Measurements from ENCODE around the gene PLCB1.
A peak's percentile ranks its signal among the peaks of the same experiment; 100 is the strongest.

The PLCB1 gene

DNA sequence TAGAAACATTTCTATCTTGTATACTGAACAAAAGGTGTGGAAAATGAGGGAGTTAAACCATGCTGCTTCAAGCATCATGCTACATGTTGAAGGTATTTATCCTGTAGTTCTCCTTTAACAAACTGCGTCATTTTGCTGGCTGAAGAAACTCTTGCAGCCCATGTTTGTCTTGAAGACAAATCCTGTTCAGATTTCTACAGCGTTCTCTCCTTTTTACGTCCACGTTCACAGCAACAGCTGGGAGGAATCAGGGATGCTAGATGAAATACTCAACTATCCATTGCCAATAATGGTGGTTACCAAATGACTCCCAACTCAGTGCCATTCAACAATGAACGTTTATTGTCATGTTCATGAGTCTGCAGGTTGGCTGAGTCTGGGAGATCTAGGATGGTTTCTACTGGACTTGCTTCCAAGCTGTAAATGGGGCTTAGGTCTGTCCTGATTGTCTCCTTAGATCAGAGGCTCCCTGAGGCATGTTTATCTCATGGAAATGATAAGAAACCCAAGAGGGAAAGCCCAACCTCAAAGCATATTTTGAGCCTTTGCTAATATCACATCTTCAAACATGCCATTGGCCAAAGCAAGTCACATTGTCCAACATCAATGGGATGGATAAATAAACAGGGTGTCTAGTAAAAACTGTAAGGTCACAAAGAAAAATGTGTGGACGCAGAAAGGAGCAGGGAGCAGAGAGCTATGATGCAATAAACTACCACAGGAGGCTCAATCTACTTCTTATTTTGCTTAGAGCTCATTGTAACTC, 2.7 kb upstream of the PLCB1 start:
- DNase-seq, result no peak

DNA sequence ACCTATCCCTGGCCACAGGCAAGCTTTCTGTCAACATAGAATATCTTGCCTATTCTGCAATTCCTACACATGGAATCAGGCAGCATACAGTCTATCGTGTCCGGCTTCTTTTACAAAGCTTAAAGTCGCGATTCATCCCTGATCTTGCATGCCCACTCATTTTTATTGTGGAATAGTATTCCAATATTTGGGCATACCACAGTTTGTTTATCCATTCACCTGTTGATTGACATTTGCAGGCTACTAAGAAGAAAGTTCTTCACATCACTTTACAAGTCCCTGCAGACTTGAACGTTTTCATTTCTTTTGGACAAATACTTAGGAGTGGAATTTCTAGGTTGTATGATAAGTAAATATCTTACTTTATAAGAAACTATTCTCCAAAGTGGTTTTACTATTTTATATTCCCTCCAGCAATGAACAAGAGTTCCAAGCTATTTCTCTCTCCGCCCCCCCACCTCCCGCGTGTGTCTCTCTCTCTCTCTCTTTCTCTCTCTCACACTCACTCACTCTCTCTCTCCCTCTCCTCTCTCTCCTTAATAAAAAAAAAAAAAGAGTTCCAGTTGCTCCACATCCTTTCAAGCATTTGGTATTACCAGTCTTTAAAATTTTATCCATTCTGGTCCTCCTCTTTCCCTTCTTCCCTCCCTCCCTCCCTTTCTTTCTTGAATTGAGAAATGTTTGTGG, 1.1 kb upstream of the PLCB1 start:
- DNase-seq, result no peak

DNA sequence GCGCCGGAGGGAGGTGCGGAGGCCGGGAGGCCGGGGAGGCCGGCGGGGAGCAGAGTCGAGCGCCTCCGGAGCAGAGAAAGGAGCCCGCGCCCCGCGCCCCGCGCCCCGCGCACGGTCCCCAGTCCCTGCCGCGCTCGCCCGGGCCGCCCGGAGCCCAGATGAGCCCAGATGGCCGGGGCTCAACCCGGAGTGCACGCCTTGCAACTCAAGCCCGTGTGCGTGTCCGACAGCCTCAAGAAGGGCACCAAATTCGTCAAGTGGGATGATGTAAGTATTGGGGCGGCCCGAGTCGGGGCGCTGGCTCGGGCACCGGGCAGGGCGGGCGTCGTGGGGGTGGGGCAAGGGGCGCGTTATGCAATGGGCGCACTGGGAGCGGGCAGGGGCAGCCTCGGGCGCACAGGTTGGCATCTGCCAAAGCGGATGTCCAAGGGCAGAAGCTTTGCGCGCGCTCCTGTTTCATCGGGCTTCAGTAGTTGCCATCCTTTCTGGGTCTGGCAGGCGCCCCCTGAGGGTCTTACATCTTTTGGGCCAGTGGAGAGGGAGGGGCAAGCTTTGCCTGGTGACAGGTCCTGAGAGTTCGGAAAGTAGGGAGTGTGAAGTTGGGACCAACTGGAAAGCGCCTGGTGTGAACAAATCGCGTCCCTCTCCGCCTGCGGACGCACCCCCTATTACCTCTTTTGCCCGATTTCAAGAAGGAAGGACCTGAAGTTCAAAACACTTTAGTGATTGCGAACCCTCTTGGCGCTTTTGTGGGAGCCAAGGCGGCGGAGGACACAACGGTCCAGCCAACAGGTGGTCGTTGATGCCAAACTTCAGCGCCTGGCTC, 631 bp downstream of the PLCB1 start:
- DNase-seq, result peak; percentile 21

DNA sequence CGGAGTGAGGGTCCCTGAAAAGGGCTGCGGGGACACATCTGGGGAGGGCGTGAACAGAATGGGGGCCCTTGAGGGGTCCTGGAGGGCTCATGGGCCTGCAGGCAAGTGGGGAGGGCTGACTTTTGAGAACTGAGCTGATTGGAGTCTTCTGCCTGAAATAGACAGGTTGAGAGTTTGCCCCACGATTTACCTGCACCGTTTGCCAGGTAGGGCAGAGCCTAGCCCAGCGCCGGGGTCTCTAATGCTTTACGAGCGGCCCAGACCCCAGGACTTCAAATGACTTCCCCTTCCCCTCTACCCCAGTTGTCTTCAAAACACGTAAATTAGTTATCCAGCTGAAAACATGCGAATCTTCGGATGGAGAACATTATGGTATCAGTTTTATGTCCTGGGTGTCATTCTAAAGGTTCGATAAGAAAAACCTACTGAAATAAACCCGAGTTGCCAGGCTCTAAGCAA, 1.3 kb downstream of the PLCB1 start:
- DNase-seq, result no peak

DNA sequence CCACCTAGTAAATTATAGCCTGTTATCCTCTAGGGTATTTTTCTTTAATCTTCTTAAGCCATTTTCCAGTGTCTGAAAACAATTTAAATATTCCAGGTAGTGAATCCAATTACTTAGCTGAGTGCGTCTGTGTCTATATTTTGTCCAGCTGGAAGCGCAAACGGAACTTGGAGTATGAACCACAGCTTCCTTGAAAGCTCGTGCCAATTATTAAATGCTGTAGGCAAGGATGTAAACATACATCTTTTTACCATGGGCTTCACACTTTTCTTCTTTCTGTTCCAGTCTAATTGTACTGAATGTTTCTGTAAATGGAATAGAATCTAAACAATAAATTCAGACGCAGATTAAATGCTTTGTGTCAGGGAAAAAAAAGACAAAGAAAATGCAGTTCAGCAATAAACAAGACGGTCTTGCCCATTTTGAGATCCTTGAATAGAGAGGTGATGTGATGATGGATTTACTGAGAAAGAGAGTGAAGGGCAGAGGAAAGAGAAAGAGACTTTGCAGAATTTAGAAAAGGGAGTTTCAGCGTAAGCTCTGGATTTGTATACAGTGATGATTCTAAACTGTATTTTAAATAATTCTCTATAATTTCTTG, 1.9 kb downstream of the PLCB1 start:
- peak; percentile 23 for DNase-seq

DNA sequence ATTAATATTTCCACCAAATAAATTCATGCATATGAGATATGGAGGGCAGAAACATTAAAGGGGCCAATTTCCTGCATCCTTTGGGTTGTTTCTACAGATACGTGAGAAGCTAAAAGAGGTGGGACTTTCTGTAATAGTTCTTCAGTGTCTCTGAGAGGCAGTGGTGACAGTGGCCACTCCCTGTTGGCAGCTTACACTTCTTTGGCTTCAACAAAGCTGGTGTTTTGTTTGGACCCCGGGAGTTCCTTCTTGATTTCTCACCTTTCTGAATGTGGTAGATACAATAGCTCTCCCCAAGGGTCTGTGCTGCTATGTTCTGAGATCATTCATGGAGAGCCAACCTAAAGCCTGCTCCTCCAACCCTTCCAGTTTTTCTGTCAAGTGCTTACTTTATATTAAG, 7.8 kb downstream of the PLCB1 start:
- no peak for DNase-seq

DNA sequence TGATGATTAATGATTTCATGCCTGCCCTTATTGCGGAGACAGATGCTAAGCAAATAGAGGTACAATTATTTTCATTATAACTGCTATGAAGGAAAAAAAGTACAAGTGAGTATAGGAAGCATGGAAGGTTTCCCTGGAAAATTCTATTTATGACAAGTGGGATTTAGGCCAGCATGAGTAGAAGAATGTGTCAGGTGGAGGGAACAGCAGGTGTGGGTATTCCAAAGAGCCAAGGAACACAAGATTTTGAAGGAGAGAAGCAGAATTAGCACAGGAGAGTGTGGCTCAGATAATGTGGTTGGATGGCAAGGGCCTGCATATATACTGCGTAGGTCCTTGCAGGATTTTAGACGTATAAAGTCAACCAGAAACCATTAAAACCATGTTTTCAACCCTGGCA, 11.4 kb downstream of the PLCB1 start:
- DNase-seq, result no peak

DNA sequence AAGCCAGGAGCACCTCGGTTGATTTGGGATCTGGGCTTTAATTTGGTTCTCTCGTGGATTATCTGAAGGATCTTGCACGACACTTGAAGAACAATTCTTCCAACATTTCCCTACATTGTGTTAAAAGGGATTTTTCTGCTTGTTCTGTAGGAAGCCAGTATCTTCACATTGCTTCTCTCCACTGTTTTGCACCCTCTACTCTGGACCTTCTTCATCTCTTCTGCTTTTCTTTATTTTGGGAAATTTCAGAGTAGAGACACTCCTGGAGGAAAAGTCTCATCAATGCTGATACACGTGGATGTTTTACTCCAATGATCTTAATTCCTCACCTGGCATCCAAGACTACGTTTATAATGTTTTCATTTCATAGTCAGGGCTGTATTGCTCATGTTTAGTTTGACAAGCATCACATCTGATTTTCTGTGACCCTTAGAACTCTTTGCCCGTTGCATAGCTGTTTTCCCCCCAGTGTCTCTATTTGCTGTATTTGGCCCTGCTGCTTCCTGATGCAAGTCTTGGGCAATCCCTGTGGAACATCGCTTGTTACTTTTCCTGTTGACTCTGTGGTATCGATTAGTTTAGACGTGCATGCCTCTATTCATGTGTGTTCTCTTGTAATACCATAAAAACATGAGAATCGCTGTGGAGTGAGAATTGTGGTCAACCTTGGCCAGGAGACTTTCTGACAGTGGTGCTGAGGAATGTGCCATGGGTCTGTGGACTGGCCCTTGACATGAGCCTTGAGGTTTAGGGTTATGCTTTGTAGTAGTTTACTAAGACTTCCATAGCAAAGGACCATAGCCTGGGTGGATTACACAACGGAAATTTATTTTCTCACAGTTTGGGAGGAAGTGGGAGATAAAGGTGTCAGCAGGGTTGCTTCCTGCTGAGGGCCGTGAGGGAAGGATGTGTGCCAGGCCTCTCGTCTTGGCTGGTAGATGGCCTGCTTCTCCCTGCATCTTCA, 12.5 kb downstream of the PLCB1 start:
- DNase-seq, result no peak

DNA sequence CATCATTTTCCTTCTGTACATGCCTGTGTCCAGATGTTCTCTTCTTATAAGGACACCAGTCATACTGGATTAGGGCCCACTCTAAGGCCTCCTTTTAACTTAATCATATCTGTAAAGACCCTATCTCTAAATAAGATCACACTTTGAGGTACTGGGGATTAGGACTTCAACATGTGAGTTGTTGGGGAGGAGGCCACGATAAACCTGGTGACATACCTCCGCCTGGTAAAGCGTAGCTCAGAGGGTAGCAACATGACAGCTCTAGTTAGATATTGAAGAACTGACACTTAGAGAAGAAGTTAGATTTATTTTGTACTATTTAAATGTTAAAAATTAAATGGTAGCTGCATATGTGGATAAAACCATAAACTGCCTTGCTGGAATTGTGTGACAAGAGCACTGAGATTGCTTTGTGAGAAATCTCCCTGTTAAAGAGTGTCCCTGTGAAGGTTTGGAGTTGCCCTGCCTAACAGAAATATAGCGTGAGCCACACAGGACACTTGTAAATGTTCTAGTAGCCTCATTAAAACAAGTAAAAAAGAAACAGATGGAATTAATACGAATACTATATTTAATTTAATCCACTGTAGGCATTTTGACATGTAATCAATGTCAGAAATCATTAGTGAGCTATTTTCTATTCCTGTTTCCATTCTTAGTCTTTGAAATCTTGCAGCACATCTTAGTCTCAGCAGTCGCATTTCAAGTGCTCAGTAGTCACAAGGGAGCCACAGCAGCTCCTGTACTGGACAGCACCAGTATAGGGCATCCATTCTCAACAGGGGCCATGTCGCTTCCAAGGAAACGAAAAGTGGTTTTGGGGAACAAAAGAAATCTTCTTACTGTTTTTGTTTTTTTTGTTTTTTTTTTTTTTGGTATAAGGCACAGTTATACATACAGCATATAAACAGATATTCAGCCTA, 13.4 kb downstream of the PLCB1 start:
- DNase-seq, result no peak

DNA sequence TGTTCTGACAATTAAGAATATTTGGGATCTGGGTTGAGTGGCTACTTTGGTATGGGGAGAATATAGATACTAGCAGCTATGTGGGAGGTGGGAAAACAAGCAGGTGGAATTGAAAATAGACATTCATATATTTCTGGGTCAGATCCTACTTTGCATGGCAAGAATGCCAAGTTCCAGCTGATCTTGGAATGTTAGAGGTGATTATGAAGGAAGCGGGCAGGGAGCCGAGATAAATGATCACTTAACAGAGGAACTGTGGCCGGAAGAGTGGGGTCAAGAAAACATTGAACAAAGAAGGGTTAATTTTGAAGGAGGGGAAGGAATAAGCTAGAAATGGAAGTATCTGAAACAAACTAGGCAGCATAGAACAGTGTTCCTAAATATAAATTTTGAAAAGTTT, 15.4 kb downstream of the PLCB1 start:
- no peak for DNase-seq

DNA sequence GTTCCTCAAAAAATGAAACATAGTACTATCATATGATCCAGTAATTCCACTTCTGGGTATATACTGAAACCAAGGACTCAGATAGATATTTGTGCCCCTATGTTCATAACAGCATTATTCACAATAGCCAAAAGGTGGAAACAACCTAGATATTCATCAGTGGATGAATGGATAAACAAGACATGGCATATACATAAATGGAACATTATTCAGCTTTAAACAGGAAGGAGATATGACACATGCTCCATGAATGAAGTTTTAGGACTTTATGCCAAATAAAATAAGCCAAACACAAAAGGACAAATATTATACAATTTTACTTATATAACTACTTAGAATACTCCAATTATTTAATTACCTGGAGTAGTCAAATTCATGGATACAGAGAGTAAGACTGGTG, 16.4 kb downstream of the PLCB1 start:
- DNase-seq, result no peak

DNA sequence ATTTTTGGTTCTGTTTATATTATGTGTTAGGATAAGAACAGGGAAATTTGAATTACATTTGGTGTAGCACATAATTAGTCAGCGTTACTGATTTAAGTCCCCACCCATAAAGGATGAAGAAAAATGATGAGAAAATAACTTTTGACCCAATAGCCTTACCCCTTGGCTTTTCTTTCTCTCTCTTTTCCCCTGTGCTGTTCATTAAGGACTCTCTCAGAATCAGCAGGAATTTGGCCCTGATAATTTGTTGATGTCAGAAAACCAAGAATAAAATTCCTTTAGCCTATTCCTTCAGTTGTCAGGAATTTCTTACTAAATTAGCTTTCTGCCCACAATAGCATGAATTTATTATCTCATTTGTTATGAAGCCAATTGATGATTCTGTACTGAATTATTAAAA, 18.5 kb downstream of the PLCB1 start:
- DNase-seq, result no peak

DNA sequence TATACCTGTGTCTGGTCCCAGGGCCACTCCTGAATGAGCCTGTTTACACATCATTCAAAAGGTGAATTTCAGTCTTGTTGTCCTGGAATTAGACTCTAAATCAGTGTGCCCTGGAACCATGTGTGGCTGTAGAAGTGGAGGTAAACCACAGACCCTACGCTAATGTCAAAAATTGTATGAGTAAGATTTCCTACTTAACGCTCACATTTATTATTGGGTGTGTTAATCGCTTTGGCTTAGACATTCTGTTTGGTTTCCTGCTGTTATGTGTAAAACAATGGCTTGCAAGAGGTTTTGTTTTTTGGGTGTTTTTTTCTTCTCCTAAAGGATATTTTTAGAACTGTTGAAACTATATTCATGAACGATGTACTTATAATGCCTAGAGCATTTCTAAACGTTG, 19.3 kb downstream of the PLCB1 start:
- no peak for DNase-seq

DNA sequence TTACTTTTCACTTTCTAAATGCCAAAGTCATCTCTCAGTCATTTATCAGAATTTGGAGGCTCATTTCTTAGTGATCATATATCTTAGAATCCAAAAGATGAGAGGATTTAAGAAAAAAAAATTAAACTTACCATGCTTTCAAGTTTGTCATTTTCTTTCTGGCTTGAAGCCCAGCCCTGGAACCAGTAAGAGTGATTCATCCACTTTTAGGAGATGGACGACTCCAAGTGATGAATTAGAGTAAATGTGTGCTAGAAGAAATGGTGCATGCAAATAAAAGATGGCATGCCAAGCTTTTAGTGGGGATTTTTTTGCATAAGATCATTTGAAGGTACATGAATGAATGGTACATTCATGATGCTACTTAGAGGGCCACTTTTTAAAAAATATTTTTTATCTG, 20.1 kb downstream of the PLCB1 start:
- no peak for DNase-seq

DNA sequence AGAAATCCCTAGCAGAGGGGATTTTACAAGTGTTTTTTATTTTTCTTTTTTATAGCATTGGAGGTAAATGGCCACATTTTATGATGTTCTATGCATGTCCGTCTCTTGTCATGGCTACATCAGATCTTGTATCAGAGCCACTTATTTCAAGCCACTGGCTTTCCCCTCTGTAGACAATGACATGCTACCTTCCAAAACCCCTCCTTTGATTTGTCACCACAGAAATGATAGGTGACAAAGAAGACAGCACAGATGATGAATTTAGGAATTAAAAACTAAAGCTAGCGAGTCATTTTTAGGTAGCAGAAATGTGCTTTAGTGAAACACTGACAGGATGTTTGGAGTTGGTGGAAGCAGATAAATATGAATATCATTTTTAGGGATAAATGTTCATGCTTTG, 20.8 kb downstream of the PLCB1 start:
- no peak for DNase-seq

DNA sequence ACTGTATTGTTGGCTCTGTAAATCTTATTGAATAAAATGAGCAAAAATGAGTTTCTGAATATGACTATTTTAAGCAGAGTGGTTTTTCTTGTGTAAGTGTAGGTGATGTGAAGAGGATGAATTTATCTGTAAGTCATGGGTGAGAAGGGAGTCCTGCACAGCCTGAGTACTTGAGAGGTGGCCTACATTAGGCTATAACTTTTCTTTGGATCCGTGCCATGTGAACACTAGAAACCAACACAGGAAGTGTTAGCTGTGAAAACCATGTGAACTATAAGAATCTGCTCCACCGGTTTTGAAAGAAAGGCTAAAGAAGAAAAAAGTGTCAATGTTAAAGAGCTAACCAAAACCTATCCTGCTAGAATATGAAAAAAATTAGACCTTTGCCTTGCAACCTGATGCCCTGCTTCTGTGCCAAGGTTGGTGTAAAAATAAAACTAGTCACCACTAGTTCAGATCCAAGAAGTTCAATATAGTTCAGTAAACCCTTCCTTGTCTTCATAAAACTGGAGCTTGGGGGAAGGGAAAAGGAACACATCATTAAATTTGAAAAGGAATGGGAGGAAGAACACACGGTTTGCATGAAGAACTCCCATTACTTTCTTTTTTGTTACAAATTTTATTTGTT, 21.3 kb downstream of the PLCB1 start:
- DNase-seq, result no peak

DNA sequence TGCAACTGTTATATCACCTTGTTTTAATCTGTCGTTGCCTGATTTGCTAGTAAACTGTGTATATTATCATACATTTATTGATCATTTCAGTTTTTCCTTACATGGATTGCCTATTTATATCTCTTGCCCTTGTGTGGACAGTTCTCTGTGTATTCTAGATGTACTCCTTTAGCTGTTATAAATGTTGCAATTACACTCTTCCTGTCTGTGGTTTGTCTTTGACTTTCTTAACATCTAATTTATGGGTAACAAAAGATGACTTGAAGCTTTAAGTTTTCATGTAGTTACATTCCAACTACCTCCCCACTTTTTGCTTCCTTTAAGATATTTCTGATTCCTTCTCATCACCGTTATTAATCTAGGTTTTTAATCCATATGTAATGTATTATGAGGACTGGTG, 22.6 kb downstream of the PLCB1 start:
- DNase-seq, result no peak

DNA sequence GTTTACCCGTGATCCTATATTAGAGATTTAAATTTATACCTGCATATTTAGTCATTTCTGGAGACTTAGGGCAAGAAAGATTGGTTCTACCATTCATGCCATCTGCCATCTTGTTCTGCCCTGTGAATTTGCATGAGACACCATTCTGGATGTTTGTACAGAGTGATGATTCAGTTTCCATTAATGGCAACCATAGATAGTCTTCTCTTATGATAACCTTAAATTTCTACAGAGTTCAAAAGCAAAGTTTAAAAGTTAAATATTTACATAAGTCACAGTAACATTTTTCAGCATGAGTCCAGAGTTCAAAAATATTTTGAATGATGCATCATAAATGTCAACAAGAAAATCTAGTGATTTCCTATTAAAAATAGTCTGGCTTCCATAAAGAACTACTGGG, 23.2 kb downstream of the PLCB1 start:
- no peak for DNase-seq

DNA sequence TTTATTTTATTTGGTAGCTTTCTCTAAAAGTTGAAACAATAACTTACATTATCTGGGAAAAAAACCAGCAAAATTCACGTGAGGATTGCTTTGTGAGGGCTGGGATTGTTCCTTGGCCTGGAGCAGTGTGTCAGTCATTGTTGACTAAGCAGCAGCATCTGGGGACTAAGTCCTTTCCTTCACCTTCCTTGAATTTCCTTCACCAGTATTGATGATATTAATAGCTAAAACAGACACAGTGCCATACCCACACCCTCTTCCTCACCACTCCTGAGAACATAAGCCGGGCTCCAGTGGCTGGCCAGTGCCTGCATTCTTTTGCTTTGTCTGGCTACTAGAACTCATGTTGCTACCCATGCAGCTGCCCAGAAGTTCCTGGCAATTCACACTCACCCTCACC, 23.7 kb downstream of the PLCB1 start:
- DNase-seq, result no peak

Measured in right hindlimb (tissue), 1 donor.